Measurements from ENCODE around the gene IL1R2.
"Not testable (repeated sequence)": the region's sequence is repeated elsewhere in the genome, so short reads cannot be mapped to it uniquely, and the experiment has no call there.

The IL1R2 gene

DNA sequence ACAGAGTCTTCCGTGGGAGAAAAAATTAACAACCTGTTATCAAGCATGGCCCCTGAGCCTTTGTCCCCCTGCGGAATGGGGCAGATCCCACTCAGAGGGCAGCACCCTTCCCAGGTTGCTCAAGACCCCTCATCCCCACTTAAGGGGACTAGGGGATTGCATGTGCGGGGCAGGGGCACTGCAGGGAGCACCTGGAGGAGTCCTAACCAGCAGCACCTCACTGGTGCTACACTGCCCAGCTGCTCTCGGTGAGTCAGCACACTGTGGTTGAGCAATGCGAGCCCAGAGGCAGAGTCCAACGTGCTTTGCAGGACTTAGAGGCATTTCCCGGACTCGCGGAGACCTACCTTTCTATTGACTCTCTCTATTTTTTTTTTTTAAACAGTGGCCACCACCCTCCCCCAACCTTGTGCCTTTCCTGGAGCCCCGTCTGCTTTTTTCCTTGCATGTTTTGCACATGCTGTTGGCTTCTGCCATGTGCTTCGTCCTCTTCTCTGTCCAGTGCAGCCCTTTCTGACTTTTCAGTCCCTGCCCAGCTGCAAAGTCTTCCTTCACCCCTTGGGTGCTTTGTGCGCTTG, 74.0 kb downstream of the IL1R2 start:
- no peak overlapping the region for H2BK5ac ChIP-seq (ENCODE audit: low read length)
- no peak overlapping the region for H3K23ac ChIP-seq (ENCODE audit: low read length)
- no peaks in the 10 kb centered on the region for H3K79me2 ChIP-seq (ENCODE audit: control insufficient read depth, insufficient read depth, low read length)
- WGBS (ENCODE audit: extremely low coverage, insufficient coverage, low lambda C conversion rate): no CpG with 5 or more reads among the region's 12 CpGs
- H3K79me1 ChIP-seq (ENCODE audit: low read length): no peaks in the 10 kb centered on the region
- peak; percentile 12 for DNase-seq
- no peak overlapping the region for H3K4ac ChIP-seq (ENCODE audit: low read depth, low read length)
- no peak overlapping the region for H2BK15ac ChIP-seq (replicated peaks; ENCODE audit: low read depth)
- no peak overlapping the region for H3K9ac ChIP-seq (ENCODE audit: low read length)
- no peak overlapping the region for H3K4me2 ChIP-seq (ENCODE audit: low read length)
- no peak overlapping the region for H3K56ac ChIP-seq (ENCODE audit: low read length)
- no peak overlapping the region for H2AK5ac ChIP-seq (ENCODE audit: low read length)
- no peaks in the 10 kb centered on the region for H3K4me1 ChIP-seq (ENCODE audit: control insufficient read depth, low read depth, low read length)
- H3K27ac ChIP-seq (ENCODE audit: low read depth, low read length): no peak overlapping the region
- no peak overlapping the region for H2BK120ac ChIP-seq (ENCODE audit: low read depth, low read length)
- no peak overlapping the region for H4K5ac ChIP-seq (ENCODE audit: low read length)
- H3K36me3 ChIP-seq (ENCODE audit: control insufficient read depth, insufficient read depth, low read length): no peaks in the 10 kb centered on the region
- no peak overlapping the region for H4K8ac ChIP-seq (ENCODE audit: low read depth, low read length)
- H3K18ac ChIP-seq (ENCODE audit: low read length): no peak overlapping the region
- H3K27me3 ChIP-seq (ENCODE audit: insufficient read depth, low read length, poor library complexity): no peaks in the 10 kb centered on the region
- no peak overlapping the region for H3K4me3 ChIP-seq (ENCODE audit: low read length)

DNA sequence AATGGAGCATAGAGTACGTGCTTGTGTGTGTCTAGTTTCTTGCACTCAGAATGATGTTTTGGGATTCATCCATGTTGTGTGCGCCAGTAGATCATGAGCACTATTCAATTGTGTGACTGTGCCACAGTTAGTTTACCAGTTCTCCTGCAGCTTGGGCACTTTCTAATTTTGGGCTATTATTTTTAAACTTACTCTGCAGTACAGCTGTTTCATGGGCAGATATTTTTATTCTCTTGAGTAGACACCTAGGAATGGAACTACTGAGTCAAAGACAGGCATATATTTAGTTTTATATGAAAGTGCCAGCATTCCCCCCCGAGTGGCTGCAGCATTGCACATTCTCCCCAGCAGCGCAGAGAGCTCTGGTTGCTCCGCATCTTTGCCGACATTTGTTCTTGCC, 74.8 kb downstream of the IL1R2 start:
- no peaks in the 10 kb centered on the region for H3K4me1 ChIP-seq (ENCODE audit: control insufficient read depth, low read depth, low read length)
- WGBS (ENCODE audit: extremely low coverage, insufficient coverage, low lambda C conversion rate): no CpG with 5 or more reads among the region's 6 CpGs
- H4K5ac ChIP-seq (ENCODE audit: low read length): no peak overlapping the region
- no peak overlapping the region for H3K27ac ChIP-seq (ENCODE audit: low read depth, low read length)
- H2BK15ac ChIP-seq (replicated peaks; ENCODE audit: low read depth): no peak overlapping the region
- H3K79me2 ChIP-seq (ENCODE audit: control insufficient read depth, insufficient read depth, low read length): no peaks in the 10 kb centered on the region
- no peak overlapping the region for H3K56ac ChIP-seq (ENCODE audit: low read length)
- no peaks in the 10 kb centered on the region for H3K79me1 ChIP-seq (ENCODE audit: low read length)
- no peak overlapping the region for H3K18ac ChIP-seq (ENCODE audit: low read length)
- no peak overlapping the region for H2BK5ac ChIP-seq (ENCODE audit: low read length)
- no peak overlapping the region for H2AK5ac ChIP-seq (ENCODE audit: low read length)
- no peaks in the 10 kb centered on the region for H3K27me3 ChIP-seq (ENCODE audit: insufficient read depth, low read length, poor library complexity)
- H3K23ac ChIP-seq (ENCODE audit: low read length): no peak overlapping the region
- no peak overlapping the region for H3K4me3 ChIP-seq (ENCODE audit: low read length)
- no peak overlapping the region for H3K9ac ChIP-seq (ENCODE audit: low read length)
- no peak for DNase-seq
- H4K8ac ChIP-seq (ENCODE audit: low read depth, low read length): no peak overlapping the region
- H3K4me2 ChIP-seq (ENCODE audit: low read length): no peak overlapping the region
- no peaks in the 10 kb centered on the region for H3K36me3 ChIP-seq (ENCODE audit: control insufficient read depth, insufficient read depth, low read length)
- H2BK120ac ChIP-seq (ENCODE audit: low read depth, low read length): no peak overlapping the region
- no peak overlapping the region for H3K4ac ChIP-seq (ENCODE audit: low read depth, low read length)

DNA sequence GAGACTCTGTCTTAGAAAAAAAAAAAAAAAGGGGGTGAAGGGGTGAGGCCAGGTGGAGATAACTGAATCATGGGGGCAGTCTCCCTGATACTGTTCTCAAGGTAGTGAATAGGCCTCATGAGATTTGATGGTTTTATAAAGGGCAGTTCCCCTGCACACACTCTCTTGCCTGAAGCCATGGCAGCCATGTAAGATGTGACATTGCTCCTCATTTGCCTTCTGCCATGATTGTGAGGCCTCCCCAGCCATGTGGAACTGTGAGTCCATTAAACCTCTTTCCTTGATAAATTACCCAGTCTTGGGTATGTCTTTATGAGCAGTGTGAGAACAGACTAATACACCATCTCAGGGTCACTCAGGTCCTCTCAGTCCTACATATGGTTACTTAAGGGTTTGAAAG, 76.4 kb downstream of the IL1R2 start:
- not testable (repeated sequence) for H2BK5ac ChIP-seq (ENCODE audit: low read length); H3K4me1 ChIP-seq (ENCODE audit: control insufficient read depth, low read depth, low read length); H3K4me3 ChIP-seq (ENCODE audit: low read length); H2AK5ac ChIP-seq (ENCODE audit: low read length); H3K18ac ChIP-seq (ENCODE audit: low read length); H4K8ac ChIP-seq (ENCODE audit: low read depth, low read length); H3K79me2 ChIP-seq (ENCODE audit: control insufficient read depth, insufficient read depth, low read length); H3K27me3 ChIP-seq (ENCODE audit: insufficient read depth, low read length, poor library complexity); H3K36me3 ChIP-seq (ENCODE audit: control insufficient read depth, insufficient read depth, low read length); DNase-seq; H2BK120ac ChIP-seq (ENCODE audit: low read depth, low read length); H3K56ac ChIP-seq (ENCODE audit: low read length); H3K23ac ChIP-seq (ENCODE audit: low read length); H3K79me1 ChIP-seq (ENCODE audit: low read length); H2BK15ac ChIP-seq (replicated peaks; ENCODE audit: low read depth); H3K9ac ChIP-seq (ENCODE audit: low read length); H4K5ac ChIP-seq (ENCODE audit: low read length); H3K27ac ChIP-seq (ENCODE audit: low read depth, low read length); H3K4me2 ChIP-seq (ENCODE audit: low read length); H3K4ac ChIP-seq (ENCODE audit: low read depth, low read length)

DNA sequence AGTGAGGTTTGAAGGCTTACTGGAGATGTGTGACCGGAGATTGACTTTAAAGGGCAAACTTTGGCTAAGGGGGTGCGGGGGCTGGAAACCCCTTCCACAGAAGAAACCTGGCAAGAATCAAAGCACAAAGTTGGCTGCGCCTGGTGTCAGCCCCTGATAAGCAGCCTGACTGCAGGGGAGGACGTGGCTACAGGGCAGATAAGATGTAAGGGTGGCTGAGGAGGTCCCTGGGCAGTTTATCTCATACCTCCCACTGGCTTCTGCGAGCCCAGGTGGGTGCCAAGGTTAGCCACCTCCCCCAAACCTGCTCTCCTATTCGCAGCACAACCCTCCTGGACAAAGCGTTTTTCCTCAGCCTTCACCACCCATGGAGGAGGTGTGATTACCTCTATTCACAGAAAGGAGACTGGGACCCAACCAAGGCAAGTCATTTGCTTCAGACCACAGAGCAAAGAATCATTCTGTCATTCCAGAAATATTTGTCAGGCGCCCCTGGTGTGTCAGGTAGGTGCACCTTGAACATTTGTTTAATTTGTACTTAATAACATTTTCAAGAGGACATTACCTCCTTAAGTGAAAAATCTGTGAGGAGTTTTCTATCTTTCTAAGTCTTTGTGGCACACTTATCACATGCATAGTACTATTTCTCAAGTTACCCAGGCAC, 77.7 kb downstream of the IL1R2 start:
- Histone ChIP-seq H3K79me2 (ENCODE audit: control insufficient read depth, insufficient read depth, low read length) (no peaks in the 10 kb centered on the region), H3K4ac (ENCODE audit: low read depth, low read length) (no peak overlapping the region), H3K79me1 (ENCODE audit: low read length) (no peaks in the 10 kb centered on the region), H4K5ac (ENCODE audit: low read length) (no peak overlapping the region), H3K4me2 (ENCODE audit: low read length) (no peak overlapping the region), H3K27me3 (ENCODE audit: insufficient read depth, low read length, poor library complexity) (no peaks in the 10 kb centered on the region), H3K27ac (ENCODE audit: low read depth, low read length) (no peak overlapping the region), H3K56ac (ENCODE audit: low read length) (no peak overlapping the region), H2AK5ac (ENCODE audit: low read length) (no peak overlapping the region), H3K18ac (ENCODE audit: low read length) (no peak overlapping the region), H3K36me3 (ENCODE audit: control insufficient read depth, insufficient read depth, low read length) (no peaks in the 10 kb centered on the region), H2BK120ac (ENCODE audit: low read depth, low read length) (no peak overlapping the region), H4K8ac (ENCODE audit: low read depth, low read length) (no peak overlapping the region), H3K9ac (ENCODE audit: low read length) (no peak overlapping the region), H3K23ac (ENCODE audit: low read length) (no peak overlapping the region), H3K4me1 (ENCODE audit: control insufficient read depth, low read depth, low read length) (no peaks in the 10 kb centered on the region), H2BK15ac (replicated peaks; ENCODE audit: low read depth) (no peak overlapping the region), H2BK5ac (ENCODE audit: low read length) (no peak overlapping the region), H3K4me3 (ENCODE audit: low read length) (no peak overlapping the region)
- DNase-seq: peak; percentile 22
- WGBS (ENCODE audit: extremely low coverage, insufficient coverage, low lambda C conversion rate): no CpG with 5 or more reads among the region's 8 CpGs

DNA sequence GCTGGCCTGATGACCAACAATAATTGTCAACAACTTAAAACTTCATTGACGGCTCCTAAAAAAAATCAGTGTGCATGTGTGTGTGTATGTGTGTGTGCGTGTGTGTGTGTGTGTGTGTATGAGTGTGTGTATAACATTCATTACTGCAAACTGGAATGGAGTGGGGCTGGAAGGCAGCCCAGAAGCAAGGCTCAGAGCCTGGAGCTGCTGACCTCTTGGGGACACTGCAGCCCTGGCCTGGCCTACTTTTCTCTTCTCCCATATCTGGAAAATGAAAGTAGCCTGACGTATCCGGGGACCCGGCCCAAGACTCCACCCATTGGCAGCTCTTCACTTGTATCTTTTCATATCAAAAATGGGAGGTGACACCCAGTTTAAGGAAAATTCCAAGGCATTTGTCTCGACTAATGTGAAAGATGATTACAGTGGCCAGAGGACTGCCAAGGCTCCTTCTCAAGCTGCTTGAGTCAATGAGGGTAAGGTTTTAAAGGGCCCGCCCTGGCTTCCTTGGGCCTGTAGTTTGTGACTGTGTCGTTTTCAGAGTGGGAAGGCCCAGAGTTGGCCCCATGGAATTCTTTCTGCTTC, 78.4 kb downstream of the IL1R2 start:
- H2BK15ac ChIP-seq (replicated peaks; ENCODE audit: low read depth): no peak overlapping the region
- no peak overlapping the region for H4K8ac ChIP-seq (ENCODE audit: low read depth, low read length)
- H2BK120ac ChIP-seq (ENCODE audit: low read depth, low read length): no peak overlapping the region
- H3K9ac ChIP-seq (ENCODE audit: low read length): no peak overlapping the region
- H2BK5ac ChIP-seq (ENCODE audit: low read length): no peak overlapping the region
- H3K4ac ChIP-seq (ENCODE audit: low read depth, low read length): no peak overlapping the region
- no peak overlapping the region for H3K56ac ChIP-seq (ENCODE audit: low read length)
- WGBS (ENCODE audit: extremely low coverage, insufficient coverage, low lambda C conversion rate): no CpG with 5 or more reads among the region's 8 CpGs
- H3K4me2 ChIP-seq (ENCODE audit: low read length): no peak overlapping the region
- H3K4me1 ChIP-seq (ENCODE audit: control insufficient read depth, low read depth, low read length): no peaks in the 10 kb centered on the region
- H2AK5ac ChIP-seq (ENCODE audit: low read length): no peak overlapping the region
- no peaks in the 10 kb centered on the region for H3K27me3 ChIP-seq (ENCODE audit: insufficient read depth, low read length, poor library complexity)
- H4K5ac ChIP-seq (ENCODE audit: low read length): no peak overlapping the region
- no peaks in the 10 kb centered on the region for H3K36me3 ChIP-seq (ENCODE audit: control insufficient read depth, insufficient read depth, low read length)
- no peaks in the 10 kb centered on the region for H3K79me1 ChIP-seq (ENCODE audit: low read length)
- no peak for DNase-seq
- H3K23ac ChIP-seq (ENCODE audit: low read length): no peak overlapping the region
- no peak overlapping the region for H3K18ac ChIP-seq (ENCODE audit: low read length)
- H3K4me3 ChIP-seq (ENCODE audit: low read length): no peak overlapping the region
- H3K27ac ChIP-seq (ENCODE audit: low read depth, low read length): no peak overlapping the region
- no peaks in the 10 kb centered on the region for H3K79me2 ChIP-seq (ENCODE audit: control insufficient read depth, insufficient read depth, low read length)

DNA sequence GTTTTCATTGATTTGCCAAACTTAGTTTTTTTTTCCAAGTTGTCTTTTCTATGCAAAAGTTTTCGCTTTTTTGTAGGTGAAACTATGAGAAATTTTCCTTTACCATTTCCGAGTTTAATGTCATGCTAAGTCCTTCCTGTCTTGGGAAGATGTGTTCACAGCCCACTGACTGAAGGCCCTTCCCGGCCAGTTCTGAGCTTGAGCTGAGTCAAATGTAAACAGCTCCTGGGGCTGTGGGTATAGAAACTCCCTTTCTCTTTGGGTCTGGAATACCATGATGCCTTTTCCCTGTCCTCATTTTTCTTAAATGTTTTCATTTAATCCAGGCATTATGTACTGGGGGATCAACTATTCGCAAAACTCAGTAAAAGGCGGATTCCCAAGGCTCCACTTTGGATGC, 81.0 kb downstream of the IL1R2 start:
- no peaks in the 10 kb centered on the region for H3K36me3 ChIP-seq (ENCODE audit: control insufficient read depth, insufficient read depth, low read length)
- H4K8ac ChIP-seq (ENCODE audit: low read depth, low read length): no peak overlapping the region
- no peak overlapping the region for H3K4me3 ChIP-seq (ENCODE audit: low read length)
- no peak overlapping the region for H3K56ac ChIP-seq (ENCODE audit: low read length)
- no peak overlapping the region for H3K18ac ChIP-seq (ENCODE audit: low read length)
- no peaks in the 10 kb centered on the region for H3K27me3 ChIP-seq (ENCODE audit: insufficient read depth, low read length, poor library complexity)
- H3K4me1 ChIP-seq (ENCODE audit: control insufficient read depth, low read depth, low read length): no peaks in the 10 kb centered on the region
- H2BK5ac ChIP-seq (ENCODE audit: low read length): no peak overlapping the region
- H2BK15ac ChIP-seq (replicated peaks; ENCODE audit: low read depth): no peak overlapping the region
- H3K27ac ChIP-seq (ENCODE audit: low read depth, low read length): no peak overlapping the region
- DNase-seq: no peak
- no peak overlapping the region for H3K9ac ChIP-seq (ENCODE audit: low read length)
- no peak overlapping the region for H3K4me2 ChIP-seq (ENCODE audit: low read length)
- no peak overlapping the region for H3K23ac ChIP-seq (ENCODE audit: low read length)
- no CpG with 5 or more reads among the region's 5 CpGs for WGBS (ENCODE audit: extremely low coverage, insufficient coverage, low lambda C conversion rate)
- H2AK5ac ChIP-seq (ENCODE audit: low read length): no peak overlapping the region
- no peaks in the 10 kb centered on the region for H3K79me1 ChIP-seq (ENCODE audit: low read length)
- H2BK120ac ChIP-seq (ENCODE audit: low read depth, low read length): no peak overlapping the region
- no peak overlapping the region for H4K5ac ChIP-seq (ENCODE audit: low read length)
- H3K4ac ChIP-seq (ENCODE audit: low read depth, low read length): no peak overlapping the region
- no peaks in the 10 kb centered on the region for H3K79me2 ChIP-seq (ENCODE audit: control insufficient read depth, insufficient read depth, low read length)
